Suprapubic skin (tissue), 4 donors: ENCODE results near the gene PEX1.

Experiments used
- EP300 ChIP-seq: sonication (generic); formaldehyde crosslinking; IDR thresholded peaks from one replicate; pipeline ENCODE4 v1.6.1; 2017; ENCODE audit warnings: antibody characterized with exemption
- POLR2A ChIP-seq, 2 donors: fragments of 450-650 bp; IDR thresholded peaks; one replicate each; pipeline ENCODE4 v1.6.1; 2017; ENCODE audit warnings: antibody characterized with exemption in 2 of 2, mild to moderate bottlenecking in 2 of 2, moderate library complexity in 2 of 2
- POLR2AphosphoS5 ChIP-seq, 3 donors: sonication (generic); formaldehyde crosslinking; IDR thresholded peaks; one replicate each; pipeline ENCODE4 v1.6.1; 2017; ENCODE audit warnings: antibody characterized with exemption in 3 of 3
- TF ChIP-seq, protein P1 (sequence below), 2 donors: fragments of 200-600 bp in 1 of 2; fragments of 450-650 bp in 1 of 2; sonication (generic) in 1 of 2; IDR thresholded peaks; one replicate each; pipeline ENCODE4 v1.5.1; 2016 to 2019; ENCODE audit warnings: antibody characterized with exemption in 2 of 2, mild to moderate bottlenecking in 1 of 2, moderate library complexity in 1 of 2

DNA sequence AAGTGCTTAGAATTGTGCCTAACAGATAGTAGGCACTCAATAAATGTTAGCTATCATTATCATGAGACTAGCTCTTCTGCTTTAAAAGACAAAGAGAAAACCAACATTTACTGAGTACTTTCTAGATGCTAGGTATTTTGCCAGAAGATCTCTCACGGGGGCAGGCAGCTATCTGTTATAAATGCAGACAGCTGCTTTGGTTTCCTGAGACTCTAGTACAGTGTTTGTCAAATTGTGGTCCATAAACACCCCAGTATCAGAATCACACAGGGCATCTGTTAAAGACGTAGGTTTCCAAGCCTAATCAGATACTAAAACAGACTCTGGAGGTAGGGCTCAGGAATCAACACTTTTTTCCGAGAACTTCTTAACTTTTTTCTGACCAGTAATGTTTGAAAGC, 48.0 kb upstream of the PEX1 start:
- TF ChIP-seq, protein P1, sequence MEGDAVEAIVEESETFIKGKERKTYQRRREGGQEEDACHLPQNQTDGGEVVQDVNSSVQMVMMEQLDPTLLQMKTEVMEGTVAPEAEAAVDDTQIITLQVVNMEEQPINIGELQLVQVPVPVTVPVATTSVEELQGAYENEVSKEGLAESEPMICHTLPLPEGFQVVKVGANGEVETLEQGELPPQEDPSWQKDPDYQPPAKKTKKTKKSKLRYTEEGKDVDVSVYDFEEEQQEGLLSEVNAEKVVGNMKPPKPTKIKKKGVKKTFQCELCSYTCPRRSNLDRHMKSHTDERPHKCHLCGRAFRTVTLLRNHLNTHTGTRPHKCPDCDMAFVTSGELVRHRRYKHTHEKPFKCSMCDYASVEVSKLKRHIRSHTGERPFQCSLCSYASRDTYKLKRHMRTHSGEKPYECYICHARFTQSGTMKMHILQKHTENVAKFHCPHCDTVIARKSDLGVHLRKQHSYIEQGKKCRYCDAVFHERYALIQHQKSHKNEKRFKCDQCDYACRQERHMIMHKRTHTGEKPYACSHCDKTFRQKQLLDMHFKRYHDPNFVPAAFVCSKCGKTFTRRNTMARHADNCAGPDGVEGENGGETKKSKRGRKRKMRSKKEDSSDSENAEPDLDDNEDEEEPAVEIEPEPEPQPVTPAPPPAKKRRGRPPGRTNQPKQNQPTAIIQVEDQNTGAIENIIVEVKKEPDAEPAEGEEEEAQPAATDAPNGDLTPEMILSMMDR (IDR thresholded peaks at IDR 0.05) = no peak
- TF ChIP-seq POLR2A (IDR thresholded peaks at IDR 0.05) = no peak
- no peak for TF ChIP-seq POLR2AphosphoS5 (IDR thresholded peaks at IDR 0.05)
- no peak for TF ChIP-seq EP300
